Neural cell (in vitro differentiated cells): ENCODE data around the gene RUSF1.
"Not testable (repeated sequence)": the region's sequence is repeated elsewhere in the genome, so short reads cannot be mapped to it uniquely, and the experiment has no call there.

Experiments used
- CTCF ChIP-seq: fragments of 450-650 bp; IDR thresholded peaks from 2 replicates; pipeline ENCODE4 v1.5.1; 2014; ENCODE audit warnings: antibody characterized with exemption, mild to moderate bottlenecking, moderate library complexity; ENCODE audit not compliant: poor library complexity, severe bottlenecking
- EP300 ChIP-seq: fragments of 450-650 bp; conservative IDR thresholded peaks from 2 replicates; pipeline ENCODE4 v1.6.1; 2014; ENCODE audit warnings: antibody characterized with exemption, mild to moderate bottlenecking, moderate library complexity; ENCODE audit not compliant: poor library complexity, severe bottlenecking
- EZH2 ChIP-seq: fragments of 200-600, 300-800 bp; shearing (Covaris generic), sonication (generic); IDR thresholded peaks from 2 replicates; pipeline ENCODE4 v1.6.1; 2014; ENCODE audit warnings: antibody characterized with exemption, low read length, borderline replicate concordance, mild to moderate bottlenecking; ENCODE audit not compliant: insufficient read depth, poor library complexity, severe bottlenecking
- MXI1 ChIP-seq: fragments of 450-650 bp; conservative IDR thresholded peaks from 2 replicates; pipeline ENCODE4 v1.6.1; 2014; ENCODE audit warnings: antibody characterized with exemption, mild to moderate bottlenecking; ENCODE audit not compliant: poor library complexity, severe bottlenecking
- POLR2AphosphoS5 ChIP-seq: IDR thresholded peaks from 2 replicates; pipeline ENCODE4 v1.6.1; 2012
- REST ChIP-seq: IDR thresholded peaks from 2 replicates; pipeline ENCODE4 v1.6.1; 2012; ENCODE audit warnings: borderline replicate concordance
- TAF1 ChIP-seq: IDR thresholded peaks from 2 replicates; pipeline ENCODE4 v1.6.1; 2012; ENCODE audit warnings: low read depth

GRCh38 chr16:31539762-31540161, 31.6 kb upstream of the RUSF1 start:
- not testable (repeated sequence) for TF ChIP-seq CTCF, POLR2AphosphoS5, EZH2, TAF1, REST, EP300, MXI1
